MM.1S (cell line): ENCODE data around the gene DGAT2.

ENCODE experiments used
- DNase-seq: peaks from one replicate; pipeline ENCODE4 v3.0.0-alpha.2; 2015
- H2AFZ ChIP-seq: fragments of 300-600 bp; sonication (generic); 2 replicates; pipeline ENCODE4 v1.6.0; 2016; ENCODE audit warnings: antibody characterized with exemption, low read length
- H3F3A ChIP-seq: fragments of 300-600 bp; sonication (generic); 2 replicates; pipeline ENCODE4 v1.6.1; 2016; ENCODE audit warnings: mild to moderate bottlenecking, antibody characterized with exemption, low read length, moderate library complexity, mixed read lengths; ENCODE audit not compliant: insufficient read depth
- H3K27ac ChIP-seq: fragments of 300-600 bp; sonication (generic); 2 replicates; pipeline ENCODE4 v1.5.1; 2016; ENCODE audit warnings: mild to moderate bottlenecking, low read length
- H3K27me3 ChIP-seq: fragments of 300-600 bp; sonication (generic); replicated peaks from 2 replicates; pipeline ENCODE4 v1.6.0; 2016; ENCODE audit warnings: low read length; ENCODE audit not compliant: insufficient read depth
- H3K36me3 ChIP-seq: fragments of 300-600 bp; sonication (generic); replicated peaks from 2 replicates; pipeline ENCODE4 v1.6.1; 2016; ENCODE audit warnings: mild to moderate bottlenecking, low read length, mixed read lengths; ENCODE audit not compliant: insufficient read depth
- H3K4me1 ChIP-seq: fragments of 300-600 bp; sonication (generic); 2 replicates; pipeline ENCODE4 v1.6.1; 2016; ENCODE audit warnings: low read length, mixed read lengths
- H3K4me2 ChIP-seq: fragments of 300-600 bp; sonication (generic); 2 replicates; pipeline ENCODE4 v1.6.0; 2016; ENCODE audit warnings: low read depth, low read length
- H3K4me3 ChIP-seq: fragments of 300-600 bp; sonication (generic); 2 replicates; pipeline ENCODE4 v1.5.1; 2016; ENCODE audit warnings: low read length, mixed read lengths
- H3K79me2 ChIP-seq: fragments of 300-600 bp; sonication (generic); 2 replicates; pipeline ENCODE4 v1.6.1; 2016; ENCODE audit warnings: mixed run types, low read length, mixed read lengths
- H3K9ac ChIP-seq: fragments of 300-600 bp; sonication (generic); 2 replicates; pipeline ENCODE4 v1.6.1; 2016; ENCODE audit warnings: low read length, mixed read lengths
- H3K9me2 ChIP-seq: fragments of 300-600 bp; sonication (generic); replicated peaks from 2 replicates; pipeline ENCODE4 v1.6.1; 2016; ENCODE audit warnings: mild to moderate bottlenecking, low read length, mixed read lengths; ENCODE audit not compliant: insufficient read depth
- H3K9me3 ChIP-seq: fragments of 300-600 bp; sonication (generic); replicated peaks from 2 replicates; pipeline ENCODE4 v1.6.1; 2016; ENCODE audit warnings: mild to moderate bottlenecking, low read length, mixed read lengths; ENCODE audit not compliant: insufficient read depth
- H4K20me1 ChIP-seq: fragments of 300-600 bp; sonication (generic); 2 replicates; pipeline ENCODE4 v1.6.1; 2016; ENCODE audit warnings: mild to moderate bottlenecking, low read length, moderate library complexity, mixed read lengths; ENCODE audit not compliant: insufficient read depth
- CTCF ChIP-seq: fragments of 300-600 bp; sonication (generic); IDR thresholded peaks from 2 replicates; pipeline ENCODE4 v1.5.1; 2016; ENCODE audit warnings: antibody characterized with exemption, low read length, mixed read lengths
- EZH2 ChIP-seq: fragments of 300-600 bp; sonication (generic); optimal IDR thresholded peaks from 2 replicates; pipeline ENCODE3; 2017; ENCODE audit warnings: low read depth, mild to moderate bottlenecking, antibody characterized with exemption, low read length, mixed read lengths
- EZH2phosphoT487 ChIP-seq: fragments of 300-600 bp; sonication (generic); IDR thresholded peaks from 2 replicates; pipeline ENCODE4 v1.6.1; 2018; ENCODE audit warnings: antibody characterized with exemption, low read length

Gene DGAT2

GRCh38 chr11:75779960-75780359, 11.4 kb downstream of the DGAT2 start:
- no peak overlapping the region for H3K4me2 ChIP-seq

DNA sequence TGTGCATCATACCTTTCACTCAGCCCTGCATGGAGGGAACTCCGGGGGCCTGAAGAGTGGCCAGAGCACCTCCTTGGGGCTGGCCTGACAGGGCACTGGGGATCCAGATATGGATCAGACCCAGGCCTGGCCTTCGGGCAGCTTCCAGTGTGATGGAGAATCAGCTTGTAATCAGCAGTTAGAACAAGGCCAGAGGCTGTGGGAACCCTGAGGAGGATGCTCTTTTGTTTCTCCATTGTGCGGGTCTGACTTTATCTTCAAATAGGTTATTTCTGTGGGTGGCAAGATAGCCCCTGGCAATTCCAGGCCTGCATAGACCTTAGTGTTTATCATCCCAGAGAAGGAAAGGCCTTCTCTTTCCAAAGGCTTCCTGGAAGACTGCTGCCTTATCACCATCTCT, 12.3 kb downstream of the DGAT2 start:
- H3K79me2 ChIP-seq = no peaks in the 10 kb centered on the region
- H3K4me2 ChIP-seq = no peak overlapping the region
- H3F3A ChIP-seq = no peaks in the 10 kb centered on the region
- no peak overlapping the region for H3K9ac ChIP-seq
- H3K4me3 ChIP-seq = no peak overlapping the region
- H3K27ac ChIP-seq = no peak overlapping the region
- no peaks in the 10 kb centered on the region for H3K36me3 ChIP-seq
- no peaks in the 10 kb centered on the region for H3K27me3 ChIP-seq
- no peaks in the 10 kb centered on the region for H3K9me2 ChIP-seq
- DNase-seq = no peak
- no peak overlapping the region for H2AFZ ChIP-seq
- no peaks in the 10 kb centered on the region for H3K9me3 ChIP-seq
- H4K20me1 ChIP-seq = no peaks in the 10 kb centered on the region
- no peaks in the 10 kb centered on the region for H3K4me1 ChIP-seq
- TF ChIP-seq EZH2 (no peak), EZH2phosphoT487 (no peak), CTCF (no peak)

More at GRCh38 chr11:75779960-75780359, 11.4 kb downstream of the DGAT2 start:
- H3K9ac ChIP-seq = no peak overlapping the region
- no peak for TF ChIP-seq EZH2phosphoT487
- H4K20me1 ChIP-seq = no peaks in the 10 kb centered on the region
- no peaks in the 10 kb centered on the region for H3K27me3 ChIP-seq
- no peaks in the 10 kb centered on the region for H3K9me3 ChIP-seq
- no peaks in the 10 kb centered on the region for H3K79me2 ChIP-seq
- H3F3A ChIP-seq = no peaks in the 10 kb centered on the region
- no peaks in the 10 kb centered on the region for H3K36me3 ChIP-seq
- H3K9me2 ChIP-seq = no peaks in the 10 kb centered on the region
- H3K27ac ChIP-seq = no peak overlapping the region
- H3K4me1 ChIP-seq = no peaks in the 10 kb centered on the region
- no peak overlapping the region for H2AFZ ChIP-seq
- H3K4me3 ChIP-seq = no peak overlapping the region
- DNase-seq = no peak

- no peak for DNase-seq
- Histone ChIP-seq H3K9me2 (no peaks in the 10 kb centered on the region), H3K9ac (no peak overlapping the region), H3K4me1 (no peaks in the 10 kb centered on the region), H4K20me1 (no peaks in the 10 kb centered on the region), H3K27ac (no peak overlapping the region), H3F3A (no peaks in the 10 kb centered on the region), H3K79me2 (no peaks in the 10 kb centered on the region), H3K4me2 (no peak overlapping the region), H3K36me3 (no peaks in the 10 kb centered on the region), H3K4me3 (no peak overlapping the region), H3K9me3 (no peaks in the 10 kb centered on the region), H2AFZ (no peak overlapping the region), H3K27me3 (no peaks in the 10 kb centered on the region)
- TF ChIP-seq EZH2 (no peak), EZH2phosphoT487 (no peak)
Observed at GRCh38 chr11:75781296-75781695, 12.7 kb downstream of the DGAT2 start.

GRCh38 chr11:75781831-75782230, 13.3 kb downstream of the DGAT2 start:
- no peak overlapping the region for H2AFZ ChIP-seq
- TF ChIP-seq CTCF (no peak), EZH2phosphoT487 (no peak), EZH2 (no peak)
- H3K36me3 ChIP-seq = no peaks in the 10 kb centered on the region
- H4K20me1 ChIP-seq = no peaks in the 10 kb centered on the region
- no peak overlapping the region for H3K4me2 ChIP-seq
- no peak overlapping the region for H3K9ac ChIP-seq
- no peaks in the 10 kb centered on the region for H3K4me1 ChIP-seq
- H3K4me3 ChIP-seq = no peak overlapping the region
- DNase-seq = no peak
- no peak overlapping the region for H3K27ac ChIP-seq
- no peaks in the 10 kb centered on the region for H3K79me2 ChIP-seq
- no peaks in the 10 kb centered on the region for H3K9me2 ChIP-seq
- H3K27me3 ChIP-seq = no peaks in the 10 kb centered on the region
- H3K9me3 ChIP-seq = no peaks in the 10 kb centered on the region
- no peaks in the 10 kb centered on the region for H3F3A ChIP-seq
